ENCODE measurements around the gene CDCP2. TPM values are rescaled to one million over a fixed set of nuclear protein-coding genes. Genes with fewer than 3 reads are reported as not detected.

The CDCP2 gene
- total RNA-seq, 1 donor: not detected

DNA sequence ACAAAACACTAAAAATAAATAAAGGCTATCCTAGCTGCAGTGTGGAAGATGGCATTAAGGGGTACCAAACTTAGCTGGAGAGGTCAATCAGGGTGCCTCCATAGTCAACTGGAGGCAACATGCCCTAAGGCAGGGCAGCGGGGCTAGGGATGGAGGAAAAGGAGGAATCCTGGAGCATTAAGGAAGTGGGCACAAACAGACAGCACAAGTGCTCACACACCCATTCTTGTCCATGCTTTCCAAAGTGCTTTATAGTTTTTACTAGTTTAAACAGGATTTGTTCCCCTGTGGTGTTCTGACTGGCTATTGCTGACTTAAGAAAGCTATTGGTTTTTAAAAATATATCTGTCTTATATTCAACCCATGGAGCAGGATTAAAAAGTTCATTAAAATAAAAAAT lies 66.0 kb downstream of the CDCP2 start:
- no peak for DNase-seq (ENCODE audit: low read depth)
- TF ChIP-seq, protein P1, sequence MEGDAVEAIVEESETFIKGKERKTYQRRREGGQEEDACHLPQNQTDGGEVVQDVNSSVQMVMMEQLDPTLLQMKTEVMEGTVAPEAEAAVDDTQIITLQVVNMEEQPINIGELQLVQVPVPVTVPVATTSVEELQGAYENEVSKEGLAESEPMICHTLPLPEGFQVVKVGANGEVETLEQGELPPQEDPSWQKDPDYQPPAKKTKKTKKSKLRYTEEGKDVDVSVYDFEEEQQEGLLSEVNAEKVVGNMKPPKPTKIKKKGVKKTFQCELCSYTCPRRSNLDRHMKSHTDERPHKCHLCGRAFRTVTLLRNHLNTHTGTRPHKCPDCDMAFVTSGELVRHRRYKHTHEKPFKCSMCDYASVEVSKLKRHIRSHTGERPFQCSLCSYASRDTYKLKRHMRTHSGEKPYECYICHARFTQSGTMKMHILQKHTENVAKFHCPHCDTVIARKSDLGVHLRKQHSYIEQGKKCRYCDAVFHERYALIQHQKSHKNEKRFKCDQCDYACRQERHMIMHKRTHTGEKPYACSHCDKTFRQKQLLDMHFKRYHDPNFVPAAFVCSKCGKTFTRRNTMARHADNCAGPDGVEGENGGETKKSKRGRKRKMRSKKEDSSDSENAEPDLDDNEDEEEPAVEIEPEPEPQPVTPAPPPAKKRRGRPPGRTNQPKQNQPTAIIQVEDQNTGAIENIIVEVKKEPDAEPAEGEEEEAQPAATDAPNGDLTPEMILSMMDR (IDR thresholded peaks at IDR 0.05; ENCODE audit: insufficient read depth, low read depth, low read length): no peak
- H3K4me3 ChIP-seq (ENCODE audit: low read depth, low read length): no peak overlapping the region

- DNase-seq (ENCODE audit: low read depth): no peak
- no peak overlapping the region for H3K4me3 ChIP-seq (ENCODE audit: low read depth, low read length)
- TF ChIP-seq, protein P1 (IDR thresholded peaks at IDR 0.05; ENCODE audit: insufficient read depth, low read depth, low read length): no peak
These were observed 68.0 kb downstream of the CDCP2 start for GRCh38 chr1:54084794-54085193.

Small RNA genes within 50 kb of the gene (small RNA-seq; reads per million reads assigned to genes)
- not detected for gene AL353898.1
- not detected for gene AL353898.2

Other genes with a start within 250 kb of the CDCP2 start
- 23.5 and 30.2 TPM in 2 replicates for gene IFT25, start 207.3 kb downstream of the CDCP2 start, total RNA-seq
- 39.0 and 47.1 TPM in 2 replicates for gene LRRC42, start 206.7 kb downstream of the CDCP2 start, total RNA-seq
- not detected in 2 replicates for gene LDLRAD1, start 134.8 kb downstream of the CDCP2 start, total RNA-seq
- 156 and 237 TPM in 2 replicates for gene TMEM59, start 99.8 kb downstream of the CDCP2 start, total RNA-seq
- gene TCEANC2, start 99.4 kb downstream of the CDCP2 start, total RNA-seq: 1.9 and 3.0 TPM in 2 replicates
- 3.5 and 4.3 TPM in 2 replicates for gene CYB5RL, start 47.0 kb upstream of the CDCP2 start, total RNA-seq
- gene MRPL37, start 47.2 kb upstream of the CDCP2 start, total RNA-seq: 78.9 and 79.5 TPM in 2 replicates